Stimulated activated CD4-positive, alpha-beta T cell treated with anti-CD3 and anti-CD28 coated beads, Interleukin-2, amount 100 ng/mL, for 48 hours (primary cell): ENCODE data around the gene POLR1D.

Experiments used
- DNase-seq, 2 donors: peaks; one replicate each; pipeline ENCODE4 v3.0.0-alpha.2; 2020

The POLR1D gene, protein sequence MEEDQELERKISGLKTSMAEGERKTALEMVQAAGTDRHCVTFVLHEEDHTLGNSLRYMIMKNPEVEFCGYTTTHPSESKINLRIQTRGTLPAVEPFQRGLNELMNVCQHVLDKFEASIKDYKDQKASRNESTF

DNA sequence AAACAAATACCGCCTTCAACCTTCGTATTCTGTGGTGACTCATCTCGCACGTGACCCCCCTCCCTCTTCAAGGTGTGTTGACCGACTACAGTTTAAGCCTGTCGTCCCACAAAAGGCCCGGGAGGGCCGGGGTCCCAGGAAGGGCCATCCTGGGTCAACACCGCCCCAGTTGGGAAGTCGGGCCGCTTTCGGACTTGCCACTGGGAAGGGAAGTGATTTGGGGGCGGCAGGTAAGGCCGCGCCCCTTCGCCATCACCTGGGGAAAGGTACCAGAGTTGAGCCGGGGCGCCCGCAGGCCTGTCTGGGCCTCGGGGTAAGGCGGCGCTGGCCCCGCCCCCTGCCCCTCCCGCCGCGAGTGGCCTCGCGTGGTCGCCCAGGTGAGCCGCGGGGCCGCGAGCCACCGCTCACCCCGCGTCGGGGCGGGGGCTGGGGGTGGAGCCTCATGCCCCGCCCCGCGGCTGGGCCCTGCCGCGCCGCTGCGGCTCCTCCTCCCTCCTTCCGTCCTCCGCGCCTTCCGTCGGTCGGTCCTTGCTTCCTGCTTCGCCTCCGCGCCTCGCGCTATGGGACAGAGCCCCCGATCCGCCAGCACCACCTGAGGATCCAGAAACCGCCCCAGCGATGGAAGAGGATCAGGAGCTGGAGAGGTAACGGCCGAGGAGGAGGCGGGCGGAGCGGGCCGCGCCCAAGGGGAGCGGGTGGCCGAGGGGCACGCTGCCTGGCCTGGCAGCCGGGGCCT, at the start of gene POLR1D:
Gene POLR1D (plus strand): TSS at position 527 of the 736 bp plus-strand sequence. CDS start 92 bp downstream, at position 619.
- DNase-seq = peak; percentile 62 to 71

DNA sequence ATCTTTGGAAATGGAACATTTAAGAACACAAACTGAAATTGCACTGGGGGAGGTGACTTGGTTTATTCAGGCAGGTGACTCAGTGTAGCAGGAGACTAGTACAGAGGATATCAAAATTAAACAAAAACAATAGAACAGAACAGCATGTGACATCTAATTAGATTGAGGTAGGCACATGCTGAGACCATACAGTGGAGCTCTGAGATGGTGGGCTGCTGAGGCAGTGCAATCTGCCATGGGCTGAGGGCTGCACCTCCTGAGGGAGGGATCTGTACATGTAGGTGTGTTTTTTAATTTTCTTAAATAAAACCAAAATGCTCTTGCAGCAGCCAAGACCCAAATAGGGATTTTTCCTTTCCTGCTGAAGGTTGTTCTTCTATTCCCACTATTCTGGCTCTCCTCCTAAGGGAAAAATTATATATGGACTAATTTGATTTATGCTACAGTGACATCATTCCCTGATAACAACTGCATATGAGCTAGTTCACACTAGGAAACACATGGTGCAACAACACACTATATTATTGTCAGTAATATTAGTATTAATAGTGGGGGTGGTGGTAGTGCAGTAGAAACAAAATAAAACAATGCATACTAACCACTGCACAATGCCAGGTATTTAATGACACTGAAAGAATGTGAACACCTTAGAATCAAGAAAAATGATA, 49.3 kb upstream of the POLR1D start:
- DNase-seq = no peak

DNA sequence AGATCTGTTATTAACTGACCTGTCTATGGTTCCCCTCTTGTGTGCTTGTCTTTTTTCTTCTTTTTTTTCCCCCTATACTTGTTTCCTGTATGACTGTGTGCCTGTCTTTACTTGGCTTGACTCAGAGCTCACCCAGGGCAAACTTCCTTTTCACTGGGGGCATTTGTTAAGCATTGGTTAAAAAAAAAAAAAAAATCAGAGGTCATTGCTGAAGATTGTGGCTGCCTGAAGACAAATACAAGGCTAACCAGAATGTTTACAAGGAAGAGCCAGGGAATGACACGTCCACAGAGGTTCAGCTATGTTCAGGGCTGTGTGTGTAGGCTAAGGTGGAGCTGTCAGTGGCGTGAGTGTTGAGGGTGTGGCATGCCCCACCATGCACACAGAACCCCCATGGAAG, 48.4 kb upstream of the POLR1D start:
- no peak for DNase-seq

DNA sequence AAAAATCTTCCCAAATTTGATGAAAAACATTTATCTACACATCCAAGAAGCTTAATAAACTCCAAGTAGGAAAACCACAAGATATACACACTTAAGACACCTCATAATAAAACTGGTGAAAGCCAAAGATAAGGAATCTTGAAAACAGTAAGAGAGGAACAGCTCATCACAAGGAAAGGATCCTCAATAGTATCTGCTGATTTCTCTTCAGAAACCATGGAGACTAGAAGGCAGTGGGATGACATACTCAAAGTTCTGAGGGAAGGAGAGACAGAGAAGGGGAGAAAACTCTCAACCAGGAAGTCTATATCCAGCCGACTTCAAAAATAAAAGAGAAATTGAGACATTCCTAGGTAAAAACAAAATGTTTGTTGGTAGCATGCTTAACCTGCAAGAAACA, 47.0 kb upstream of the POLR1D start:
- DNase-seq = no peak

DNA sequence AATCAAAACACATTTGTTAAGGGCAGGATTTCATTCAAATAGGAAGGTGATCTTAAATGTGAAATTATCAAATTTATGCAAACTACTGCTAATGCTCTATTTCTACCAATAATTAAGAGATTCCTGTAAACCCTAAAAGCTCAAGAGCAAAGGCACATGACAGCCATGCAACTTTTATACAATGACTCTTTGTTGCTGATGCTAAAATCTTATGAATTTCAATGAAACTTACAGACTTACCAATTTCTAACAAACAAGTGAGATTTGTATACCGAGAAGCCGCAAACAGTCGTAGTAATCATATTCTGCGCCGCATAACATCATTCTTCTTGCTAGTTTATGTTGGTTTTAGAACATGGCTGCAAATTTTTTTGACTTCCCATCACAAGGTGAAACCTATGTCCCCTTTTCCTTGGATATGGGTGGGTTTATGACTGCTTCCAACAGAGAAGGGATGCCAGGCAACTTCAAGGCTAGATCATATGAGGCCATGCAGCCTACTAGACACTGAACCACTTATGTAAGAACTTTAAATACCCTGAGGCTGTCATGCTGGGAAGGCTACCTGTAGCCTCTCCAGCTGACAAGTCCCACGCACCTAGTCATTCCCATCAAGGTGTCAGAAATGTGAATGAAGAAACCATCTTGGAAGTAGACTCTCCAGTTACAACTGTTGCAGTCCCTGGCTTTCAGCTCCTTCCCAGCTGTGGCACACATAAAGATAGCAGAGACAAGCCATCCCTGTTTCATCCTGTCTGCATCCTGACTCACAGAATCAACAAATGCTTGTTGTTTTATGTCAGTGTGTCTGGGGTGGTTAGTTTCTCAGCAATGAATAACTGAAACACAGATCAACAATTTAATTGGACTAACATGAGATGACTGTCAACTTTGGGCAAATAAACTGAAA, 43.3 kb upstream of the POLR1D start:
- no peak for DNase-seq

DNA sequence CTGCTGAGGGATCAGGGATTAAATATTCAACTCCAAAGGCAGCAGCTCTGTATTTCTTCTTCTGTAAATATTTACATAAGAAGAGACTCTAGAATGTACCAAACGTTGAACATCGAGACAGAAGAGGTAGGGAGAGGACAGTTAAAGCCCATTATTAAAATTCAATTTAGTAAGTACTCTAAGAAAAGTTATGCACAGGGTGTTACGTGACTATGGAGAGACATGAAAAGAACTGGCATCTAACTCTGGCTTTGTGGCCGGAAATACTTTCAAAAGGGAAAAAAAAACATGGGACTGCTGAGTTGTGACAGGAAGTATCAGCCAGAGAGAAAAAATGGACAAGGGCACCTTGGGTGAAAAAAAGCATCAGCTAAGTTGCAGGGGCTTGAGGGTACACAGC, 38.0 kb upstream of the POLR1D start:
- no peak for DNase-seq

DNA sequence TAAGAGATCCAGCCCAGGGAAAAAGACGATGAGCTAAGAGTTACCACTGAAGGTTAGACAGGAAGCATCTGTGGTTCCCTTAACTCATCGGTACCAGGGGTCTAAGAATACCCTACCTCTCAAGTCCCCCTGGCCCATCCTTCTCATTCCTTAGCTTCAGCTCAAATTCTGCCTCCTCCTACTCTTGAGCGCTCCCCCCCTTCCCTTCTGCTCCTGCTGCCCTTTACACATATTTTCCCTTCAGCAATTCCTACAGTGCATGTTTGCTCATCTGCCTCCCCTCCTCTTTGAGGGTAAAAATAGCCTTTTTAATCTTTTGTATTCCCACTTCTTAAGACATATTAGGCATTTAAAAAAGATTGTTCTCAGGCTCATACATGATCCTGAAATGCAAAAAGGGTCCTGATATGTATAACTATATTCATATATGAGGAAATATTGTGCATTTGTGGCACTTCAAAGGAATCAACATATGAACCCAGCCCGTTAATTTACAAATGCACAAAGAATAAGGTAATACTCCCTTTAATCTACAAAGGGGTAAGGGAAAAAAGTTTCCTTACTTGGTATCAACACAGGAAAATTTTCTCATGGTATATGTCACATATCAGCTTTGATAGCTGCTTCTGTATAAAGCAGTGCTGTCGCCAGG, 34.5 kb upstream of the POLR1D start:
- no peak for DNase-seq

DNA sequence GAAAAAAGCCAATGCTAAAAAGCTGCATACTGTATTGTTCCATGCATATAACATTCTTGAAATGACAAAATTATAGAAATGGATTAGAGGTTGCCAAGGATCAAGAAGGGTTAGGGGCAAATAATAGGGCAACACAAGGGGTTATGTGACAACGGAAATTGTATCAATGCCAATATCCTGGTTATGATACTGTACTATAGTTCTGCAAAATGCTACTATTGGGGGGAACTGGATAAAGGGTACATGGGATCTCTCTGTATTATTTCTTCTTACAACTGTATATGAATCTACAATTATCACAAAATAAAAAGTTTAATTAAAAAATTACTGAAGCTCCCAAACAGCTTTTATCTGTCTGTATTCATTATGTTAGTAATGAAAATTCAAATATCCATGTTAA, 33.3 kb upstream of the POLR1D start:
- DNase-seq = no peak

DNA sequence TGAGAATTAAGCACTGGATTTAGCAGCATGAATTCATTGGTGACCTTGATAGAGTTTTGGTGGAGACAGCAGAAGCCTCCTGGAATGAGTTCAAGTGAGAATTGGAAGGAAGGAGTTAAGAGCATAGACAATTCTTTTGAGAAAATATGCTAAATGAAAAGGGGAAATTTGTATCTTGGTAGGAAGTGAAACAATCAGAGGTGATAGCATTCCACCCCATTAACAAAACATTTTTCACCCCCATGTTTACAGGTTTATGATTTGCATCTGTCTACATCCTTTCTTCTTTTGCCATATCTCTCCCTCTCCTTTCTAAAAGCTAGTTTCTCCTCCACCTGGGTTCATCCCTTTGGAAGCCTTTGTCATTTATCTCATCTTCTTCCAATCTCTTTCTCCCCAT, 28.8 kb upstream of the POLR1D start:
- no peak for DNase-seq

DNA sequence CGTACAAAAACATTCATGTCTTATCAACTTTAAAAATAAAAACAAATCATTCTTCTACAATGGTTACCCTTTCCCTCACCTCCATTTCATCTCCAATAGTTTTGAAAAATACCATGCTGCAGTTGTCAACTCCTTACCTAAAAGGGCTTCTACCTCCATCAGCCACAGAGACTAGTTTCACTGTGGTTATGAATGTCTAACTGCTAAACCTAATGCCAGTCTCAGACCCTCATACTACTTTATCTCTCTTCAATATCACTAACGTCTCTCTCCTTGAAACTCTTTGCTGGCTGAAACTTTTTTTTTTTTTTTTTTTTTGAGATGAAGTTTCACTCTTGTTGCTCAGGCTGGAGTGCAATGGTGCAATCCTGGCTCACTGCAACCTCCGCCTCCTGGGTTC, 28.4 kb upstream of the POLR1D start:
- no peak for DNase-seq

DNA sequence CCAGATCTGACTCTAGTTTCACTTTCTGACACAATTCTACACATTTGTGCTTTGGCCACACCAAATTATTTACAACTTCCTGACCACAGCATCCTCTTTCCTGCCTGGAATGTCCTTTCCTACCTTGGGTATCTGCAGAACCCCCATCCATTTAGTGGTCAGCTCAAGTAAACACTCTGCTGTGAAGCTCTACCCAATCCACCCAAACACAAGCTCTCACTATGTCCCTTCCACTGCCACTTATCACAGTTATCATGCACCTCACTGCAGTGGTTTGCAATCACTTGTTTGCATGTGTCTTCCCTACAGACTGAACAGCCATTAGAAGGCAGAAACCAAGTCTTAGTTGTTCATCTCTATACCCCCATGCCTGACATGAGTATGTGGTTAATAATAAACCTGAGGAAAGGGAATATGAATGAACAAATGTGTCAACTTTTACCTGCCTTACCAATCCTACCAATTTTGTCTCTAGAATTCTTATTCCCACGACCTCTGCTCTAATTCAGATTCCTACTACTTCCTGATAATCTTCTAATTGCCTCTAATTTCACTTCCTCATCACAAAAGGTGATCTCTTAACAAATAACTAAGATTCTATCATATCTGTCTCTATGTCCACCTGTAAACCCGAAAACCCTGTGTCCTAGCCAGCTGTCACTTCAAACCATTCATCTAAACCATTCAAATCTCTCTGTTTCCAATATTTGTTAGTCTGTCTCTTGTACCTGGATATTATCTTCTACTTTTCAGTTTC, 26.5 kb upstream of the POLR1D start:
- DNase-seq = no peak

DNA sequence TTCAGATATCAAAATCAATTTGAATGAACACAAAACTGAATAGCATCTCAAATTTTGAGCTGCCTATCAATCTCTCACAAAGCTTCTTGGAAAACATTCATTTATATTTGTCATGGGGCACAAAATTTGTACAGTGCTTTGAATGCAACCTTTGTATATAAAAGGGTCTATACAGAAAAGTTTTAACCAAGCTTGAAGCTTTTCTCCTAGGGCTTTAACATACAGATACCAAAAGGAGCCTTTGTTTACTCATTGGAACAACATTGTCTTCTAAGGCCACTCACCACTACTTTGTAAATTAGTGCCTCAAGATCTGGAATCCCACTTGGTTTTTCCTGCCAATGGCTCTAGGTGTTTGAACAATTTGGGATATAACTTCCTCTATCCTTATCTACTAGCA, 22.6 kb upstream of the POLR1D start:
- DNase-seq = no peak

DNA sequence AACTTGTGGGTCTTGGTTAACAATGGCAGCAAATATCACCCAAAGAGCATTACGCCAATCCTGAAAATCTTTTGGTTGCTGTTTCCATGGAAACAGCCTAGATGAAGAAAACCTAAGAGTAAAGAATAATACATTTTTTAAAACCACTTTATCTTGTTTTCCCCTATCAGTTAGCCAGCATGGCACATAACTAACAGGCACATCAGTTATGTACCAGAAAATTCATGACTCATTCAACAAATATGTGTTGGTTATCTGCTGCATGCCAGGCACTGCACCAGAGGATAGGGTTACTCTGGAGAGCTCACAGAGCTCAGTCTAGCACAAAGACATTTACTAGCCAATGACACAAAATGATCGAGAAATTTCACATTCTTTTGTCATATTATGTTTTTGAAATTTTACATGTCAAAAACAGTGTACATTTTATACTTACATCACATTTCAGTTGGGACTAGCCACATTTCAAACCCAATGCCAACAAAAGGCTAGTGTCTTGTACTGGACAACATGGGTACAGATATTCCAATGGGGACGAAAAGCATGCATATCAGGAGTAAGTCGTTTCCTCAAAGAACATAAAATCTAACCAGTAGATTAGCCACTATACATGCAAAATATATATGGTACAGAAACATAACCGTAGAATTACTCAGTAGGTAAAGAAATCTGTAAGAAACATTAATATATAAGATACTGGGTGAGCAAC, 21.7 kb upstream of the POLR1D start:
- no peak for DNase-seq

DNA sequence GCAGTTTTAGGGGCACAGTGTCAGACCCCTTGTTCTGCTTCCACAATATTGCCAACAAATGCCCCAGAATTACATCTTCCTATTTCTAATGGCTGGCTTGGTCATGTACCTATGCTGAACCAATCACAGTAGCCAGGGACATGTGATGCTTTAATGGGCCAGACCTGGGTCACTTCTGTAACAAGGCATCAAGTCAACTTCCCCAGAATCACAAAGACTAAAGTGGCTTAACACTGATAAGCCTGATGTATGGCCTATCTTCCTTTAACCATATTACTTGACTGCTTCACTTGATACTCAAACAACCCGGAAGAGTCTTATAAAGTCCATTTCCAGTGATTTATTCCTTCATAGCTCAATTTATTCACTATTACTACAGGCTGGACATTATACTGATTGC, 21.0 kb upstream of the POLR1D start:
- no peak for DNase-seq

DNA sequence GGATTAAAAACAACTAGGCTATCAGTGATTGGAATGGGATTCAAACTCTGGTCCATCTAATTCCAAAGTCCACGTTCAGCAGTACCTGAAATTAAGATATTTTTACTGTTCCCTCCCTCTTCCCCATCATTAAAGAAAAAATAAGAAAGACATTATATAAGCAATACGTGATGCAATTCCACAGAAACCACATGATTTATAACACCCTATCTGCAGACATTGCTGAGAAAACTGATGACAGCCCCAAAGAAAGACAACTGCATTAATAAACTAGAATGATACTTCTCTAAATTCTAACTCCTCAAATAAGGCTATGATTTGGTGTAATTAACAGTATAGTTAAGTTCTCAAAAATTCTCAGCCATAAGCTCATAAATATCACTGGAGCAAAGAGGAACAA, 20.5 kb upstream of the POLR1D start:
- no peak for DNase-seq

DNA sequence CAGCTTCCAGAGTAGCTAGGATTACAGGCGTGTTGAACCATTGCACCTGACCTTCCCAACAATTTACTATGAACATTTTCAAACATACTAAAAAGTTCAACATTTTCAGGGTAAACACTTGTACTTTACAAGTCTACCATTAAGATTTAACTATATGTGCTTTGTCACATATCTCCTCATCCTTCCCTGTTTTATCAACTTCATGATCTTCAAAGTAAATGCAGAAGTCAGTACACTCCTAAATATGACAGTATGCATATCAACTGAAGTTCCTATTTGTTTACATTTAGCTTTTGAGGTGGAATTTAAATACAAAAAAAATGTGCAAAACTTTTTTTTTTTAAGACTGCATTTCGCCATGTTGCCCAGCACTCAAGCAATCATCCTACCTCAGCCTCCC, 19.9 kb upstream of the POLR1D start:
- no peak for DNase-seq

DNA sequence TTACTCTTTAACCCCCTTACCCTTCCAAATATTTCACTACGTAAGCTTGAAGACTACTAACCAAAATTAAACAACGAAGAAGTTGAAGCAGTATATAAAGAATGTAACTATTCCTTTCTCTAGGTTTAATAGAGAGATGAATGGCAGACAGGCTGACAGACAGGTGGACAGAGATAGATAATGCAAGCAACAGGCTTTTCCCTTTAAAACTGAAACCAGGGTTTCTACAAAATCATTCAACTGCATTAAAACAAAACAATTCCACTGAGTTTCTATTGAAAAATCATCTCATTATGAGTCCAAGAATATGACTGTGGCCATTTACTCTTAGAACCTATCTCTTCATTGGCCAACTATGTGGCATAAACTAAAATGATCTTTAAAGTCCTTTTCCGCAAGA, 16.6 kb upstream of the POLR1D start:
- DNase-seq = no peak

DNA sequence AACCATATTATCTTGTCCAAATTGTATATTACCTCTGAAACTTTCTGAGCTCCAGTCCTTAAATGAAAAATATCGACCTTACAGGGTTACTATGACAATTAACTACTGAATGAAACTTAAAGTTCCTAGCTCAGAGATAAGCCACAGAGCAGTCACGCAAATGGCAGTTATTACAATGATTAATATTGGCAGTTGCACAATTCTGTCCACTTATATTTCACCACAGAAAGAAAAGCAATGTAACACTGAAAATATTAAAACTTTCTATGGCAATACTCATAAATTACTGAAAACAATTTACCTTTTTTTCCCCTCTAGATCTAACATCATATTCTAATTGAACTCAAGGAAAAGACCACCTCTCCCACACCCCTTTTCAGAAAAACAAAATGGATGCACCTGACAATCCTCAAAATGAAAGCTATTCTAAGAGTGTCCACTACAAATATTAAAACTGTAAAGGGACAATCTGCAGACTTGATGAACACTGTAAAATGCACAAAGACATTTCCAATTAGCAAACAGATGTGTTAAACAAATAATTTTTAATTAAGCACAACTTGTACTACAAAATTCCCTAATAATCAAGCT, 16.0 kb upstream of the POLR1D start:
- DNase-seq = no peak

DNA sequence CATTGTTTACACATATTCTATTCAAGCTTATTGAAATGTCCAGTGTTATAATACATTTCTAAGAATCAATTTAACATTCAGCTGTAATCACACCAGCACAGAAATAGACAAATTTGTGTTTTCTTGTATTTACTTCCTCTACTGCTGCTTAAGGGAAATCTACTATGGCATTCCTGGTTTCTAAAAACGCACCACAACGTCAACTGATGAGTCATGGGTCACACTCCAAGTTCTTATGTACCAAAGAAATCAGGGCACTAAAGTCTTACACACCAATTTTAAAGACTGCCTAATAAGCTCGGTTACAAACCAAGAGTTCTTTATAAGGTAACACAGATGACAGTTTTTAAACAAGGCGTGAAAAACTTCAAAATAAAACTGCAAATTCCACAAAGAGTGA, 14.6 kb upstream of the POLR1D start:
- no peak for DNase-seq

DNA sequence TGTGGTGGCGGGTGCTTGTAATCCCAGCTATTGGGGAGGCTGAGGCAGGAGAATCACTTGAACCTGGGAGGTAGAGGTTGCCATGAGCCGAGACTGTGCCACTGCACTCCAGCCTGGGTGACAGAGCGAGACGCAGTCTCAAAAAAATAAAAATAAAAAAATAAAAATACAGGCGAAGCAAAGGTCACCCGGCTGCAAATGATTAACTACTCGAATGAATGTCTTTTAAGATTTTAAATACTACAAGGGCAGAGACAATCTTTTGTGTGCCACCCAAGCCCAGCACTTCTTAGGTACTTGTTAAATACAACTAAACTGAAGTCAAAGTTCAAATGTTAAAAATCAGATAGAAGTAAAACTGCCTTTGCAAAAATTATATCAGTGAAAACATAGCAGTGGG, 8.1 kb upstream of the POLR1D start:
- DNase-seq = no peak

DNA sequence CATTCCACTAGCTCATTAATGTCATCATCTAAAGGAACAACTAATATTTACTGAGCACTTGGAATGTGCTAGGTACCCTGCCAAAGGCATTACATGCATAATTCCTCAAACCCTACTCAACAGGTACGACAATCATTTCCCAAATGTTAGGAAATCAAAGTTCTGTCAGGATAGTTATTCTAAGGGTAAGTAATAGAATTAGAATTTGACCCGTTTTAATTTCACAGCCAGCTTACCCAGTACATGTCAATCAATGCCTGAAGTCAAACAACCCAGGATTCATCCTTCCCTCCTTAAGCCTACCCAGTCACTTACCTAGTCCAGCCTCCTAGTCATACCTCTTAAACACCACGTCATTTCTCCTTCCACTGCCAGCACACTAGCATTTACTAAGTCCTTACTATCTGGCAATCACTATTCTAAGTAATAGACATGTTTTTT, 3.8 kb upstream of the POLR1D start:
- no peak for DNase-seq
